ENCODE results near the gene FAM117B. TPM values are rescaled to one million over a fixed set of nuclear protein-coding genes. Genes with fewer than 3 reads are reported as not detected.

Gene FAM117B
- total RNA-seq, 1 experiment from 2014 or later, result 24.0 TPM

GRCh38 chr2:202718614-202719013 is 83.8 kb downstream of the FAM117B start:
- Mint-ChIP-seq H3K9me3 (peaks cover 22 to 24% of the 10 kb centered on the region in 2 experiments), H3K4me3 (no peak overlapping the region), H3K4me1 (peaks cover 4 to 10% of the 10 kb centered on the region in 2 experiments; a peak in 2 of 4 replicates), H3K27me3 (ENCODE audit: low read depth) (no peaks in the 10 kb centered on the region), H3K36me3 (ENCODE audit: insufficient read depth in 1 of 3, low read depth in 3 of 3) (peaks cover 10 to 23% (median 15%) of the 10 kb centered on the region in 3 experiments), H3K27ac (no peak overlapping the region; a peak in 1 of 7 replicates)
- H4K5ac ChIP-seq (ENCODE audit: insufficient read length, low read depth, low read length), result no peak overlapping the region
- no peak overlapping the region for H2BK15ac ChIP-seq (ENCODE audit: low read depth, low read length)
- no peak overlapping the region for H3T11ph ChIP-seq (ENCODE audit: low read length)
- no peaks in the 10 kb centered on the region for H3K23me2 ChIP-seq (ENCODE audit: insufficient read length, low read depth, low read length, poor library complexity, severe bottlenecking)
- no peak overlapping the region for H3K23ac ChIP-seq (ENCODE audit: insufficient read length, low read depth, low read length)
- H2BK12ac ChIP-seq (ENCODE audit: insufficient read length, low read depth, low read length), result no peak overlapping the region
- H3K56ac ChIP-seq (ENCODE audit: insufficient read length, low read depth, low read length), result no peak overlapping the region
- no peak overlapping the region for H2BK5ac ChIP-seq (ENCODE audit: insufficient read length, low read length)
- H3K9me3 ChIP-seq (ENCODE audit: control insufficient read depth, low read depth, low read length), result no peaks in the 10 kb centered on the region
- no peaks in the 10 kb centered on the region for H3K79me1 ChIP-seq (ENCODE audit: insufficient read depth, low read depth, low read length, poor library complexity, severe bottlenecking)
- WGBS (ENCODE audit: extremely low coverage, insufficient read length, low lambda C conversion rate), result no CpG with 5 or more reads among the region's 4 CpGs
- H3K27ac ChIP-seq (ENCODE audit: insufficient read length, low read depth, low read length), result no peak overlapping the region
- no peak overlapping the region for H4K8ac ChIP-seq (replicated peaks; ENCODE audit: insufficient read length, low read depth, low read length)
- no peak overlapping the region for H3K4ac ChIP-seq (ENCODE audit: low read depth, low read length)
- TF ChIP-seq CTCF (conservative IDR thresholded peaks at IDR 0.05), result no peak
- H4K91ac ChIP-seq (ENCODE audit: insufficient read length, low read depth, low read length), result no peak overlapping the region
- H4K20me1 ChIP-seq (ENCODE audit: control insufficient read depth, insufficient read depth, insufficient read length), result no peaks in the 10 kb centered on the region
- H2AFZ ChIP-seq (ENCODE audit: low read length), result no peak overlapping the region
- no peak overlapping the region for H2BK120ac ChIP-seq (ENCODE audit: low read depth, low read length, poor library complexity, severe bottlenecking)
- H3K9ac ChIP-seq (ENCODE audit: extremely low read depth, insufficient read length, low read length), result no peak overlapping the region
- no peaks in the 10 kb centered on the region for H3K4me1 ChIP-seq (ENCODE audit: insufficient read depth, low read length)
- no peaks in the 10 kb centered on the region for H3K27me3 ChIP-seq (ENCODE audit: insufficient read depth, low read length)
- H3K4me2 ChIP-seq (ENCODE audit: insufficient read depth, insufficient read length, low read length), result no peak overlapping the region
- H3K79me2 ChIP-seq (ENCODE audit: insufficient read depth, low read length), result no peaks in the 10 kb centered on the region; the same call in 1 of the 2 replicates
- H3K14ac ChIP-seq (ENCODE audit: insufficient read depth, low read length), result no peak overlapping the region
- no peak overlapping the region for H2AK5ac ChIP-seq (ENCODE audit: insufficient read length, low read length)
- no peak overlapping the region for H2BK20ac ChIP-seq (ENCODE audit: low read depth, low read length, poor library complexity, severe bottlenecking)
- no peak for DNase-seq
- H3K18ac ChIP-seq (ENCODE audit: insufficient read length, low read depth, low read length), result no peak overlapping the region

Data from H9 (cell line).